Measurements from ENCODE around the gene PCYOX1L.

PCYOX1L gene

GRCh38 chr5:149345147-149345891 is 12.5 kb upstream of the PCYOX1L start, which contains the start of gene GRPEL2:
Gene GRPEL2 (plus strand): TSS chr5:149345499. CDS start chr5:149345540, 41 bp downstream.
- Histone ChIP-seq H2BK12ac (ENCODE audit: low read length) (no peak within 1 kb of the TSS), H3K79me1 (ENCODE audit: low read length) (peaks cover 8% of the 10 kb centered on the region), H3K14ac (ENCODE audit: low read length) (peak within 1 kb of the TSS; percentile 93), H4K12ac (ENCODE audit: low read depth, low read length) (peak within 1 kb of the TSS; percentile 72), H3K18ac (ENCODE audit: low read length) (peak within 1 kb of the TSS; percentile 95), H3K9ac (ENCODE audit: low read length) (peak within 1 kb of the TSS; percentile 53), H3K79me2 (ENCODE audit: control insufficient read depth, insufficient read depth, low read length, poor library complexity) (peaks cover 5% of the 10 kb centered on the region), H3K4me1 (ENCODE audit: control insufficient read depth in 1 of 2, insufficient read depth in 2 of 2, low read length in 2 of 2) (peaks cover 2 to 5% of the 10 kb centered on the region in 2 experiments), H3K23ac (ENCODE audit: low read length) (no peak within 1 kb of the TSS), H2AFZ (ENCODE audit: insufficient read depth, low read length, poor library complexity) (peak within 1 kb of the TSS; percentile 83), H2BK120ac (ENCODE audit: insufficient read depth, low read length, poor library complexity) (peak within 1 kb of the TSS; percentile 24), H2BK5ac (ENCODE audit: low read depth, low read length, poor library complexity) (peak within 1 kb of the TSS; percentile 58), H3K27me3 (ENCODE audit: insufficient read depth, low read length) (no peaks in the 10 kb centered on the region), H4K91ac (ENCODE audit: low read depth, low read length) (peak within 1 kb of the TSS; percentile 93), H4K8ac (ENCODE audit: low read depth, low read length) (peak within 1 kb of the TSS; percentile 99), H3K36me3 (ENCODE audit: control insufficient read depth in 1 of 2, insufficient read depth in 2 of 2, low read length in 2 of 2) (peaks cover 5 to 17% of the 10 kb centered on the region in 2 experiments), H3K4me3 (ENCODE audit: low read depth, low read length) (peak within 1 kb of the TSS; percentile 78), H3K9me3 (ENCODE audit: insufficient read depth, low read depth, low read length) (no peaks in the 10 kb centered on the region), H3K27ac (ENCODE audit: low read depth, low read length) (peak within 1 kb of the TSS; percentile 11), H2AK5ac (ENCODE audit: low read length) (peak within 1 kb of the TSS; percentile 77), H3K4ac (ENCODE audit: low read depth, low read length) (peak within 1 kb of the TSS; percentile 53), H3K4me2 (ENCODE audit: low read length) (peak within 1 kb of the TSS; percentile 69)
- peak; percentile 98 to 99 for DNase-seq
- no CpG with 5 or more reads among the region's 54 CpGs for WGBS (ENCODE audit: extremely low coverage, insufficient coverage, insufficient read length)

DNA sequence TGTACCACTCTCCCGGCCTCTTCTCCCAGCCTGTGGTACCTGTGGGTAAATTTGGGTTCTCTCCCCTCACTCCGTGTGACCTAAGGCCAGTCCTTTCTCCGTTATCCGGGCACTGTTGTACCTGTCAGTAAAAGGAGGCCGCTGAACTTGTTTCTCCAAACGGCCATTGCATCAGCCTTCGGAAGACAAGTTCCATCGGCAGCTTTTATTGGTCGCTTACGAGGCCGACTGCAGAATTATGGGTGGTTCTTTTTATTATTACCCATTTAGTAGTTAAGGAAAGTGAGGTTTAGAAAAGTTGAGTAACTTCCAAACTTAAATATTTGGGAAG is 12.0 kb upstream of the PCYOX1L start:
- Histone ChIP-seq H2AFZ (ENCODE audit: insufficient read depth, low read length, poor library complexity) (peak overlapping the region; percentile 83), H3K18ac (ENCODE audit: low read length) (peak overlapping the region; percentile 95), H3K4me2 (ENCODE audit: low read length) (peak overlapping the region; percentile 69), H2BK5ac (ENCODE audit: low read depth, low read length, poor library complexity) (no peak overlapping the region), H3K14ac (ENCODE audit: low read length) (peak overlapping the region; percentile 93), H4K8ac (ENCODE audit: low read depth, low read length) (peak overlapping the region; percentile 99), H3K36me3 (ENCODE audit: control insufficient read depth in 1 of 2, insufficient read depth in 2 of 2, low read length in 2 of 2) (peaks cover 8 to 21% of the 10 kb centered on the region in 2 experiments), H3K9me3 (ENCODE audit: insufficient read depth, low read depth, low read length) (no peaks in the 10 kb centered on the region), H3K27me3 (ENCODE audit: insufficient read depth, low read length) (no peaks in the 10 kb centered on the region), H2BK120ac (ENCODE audit: insufficient read depth, low read length, poor library complexity) (peak overlapping the region; percentile 24), H3K79me1 (ENCODE audit: low read length) (peaks cover 8% of the 10 kb centered on the region), H3K27ac (ENCODE audit: low read depth, low read length) (no peak overlapping the region), H4K91ac (ENCODE audit: low read depth, low read length) (peak overlapping the region; percentile 93), H2BK12ac (ENCODE audit: low read length) (no peak overlapping the region), H3K4ac (ENCODE audit: low read depth, low read length) (peak overlapping the region; percentile 53), H3K23ac (ENCODE audit: low read length) (no peak overlapping the region), H2AK5ac (ENCODE audit: low read length) (peak overlapping the region; percentile 14), H3K79me2 (ENCODE audit: control insufficient read depth, insufficient read depth, low read length, poor library complexity) (peaks cover 5% of the 10 kb centered on the region), H4K12ac (ENCODE audit: low read depth, low read length) (peak overlapping the region; percentile 72), H3K4me1 (ENCODE audit: control insufficient read depth in 1 of 2, insufficient read depth in 2 of 2, low read length in 2 of 2) (peaks cover 2 to 5% of the 10 kb centered on the region in 2 experiments), H3K9ac (ENCODE audit: low read length) (peak overlapping the region; percentile 53), H3K4me3 (ENCODE audit: low read depth, low read length) (peak overlapping the region; percentile 78)
- DNase-seq = peak; percentile 36 to 51
- no CpG with 5 or more reads among the region's 11 CpGs for WGBS (ENCODE audit: extremely low coverage, insufficient coverage, insufficient read length)

DNA sequence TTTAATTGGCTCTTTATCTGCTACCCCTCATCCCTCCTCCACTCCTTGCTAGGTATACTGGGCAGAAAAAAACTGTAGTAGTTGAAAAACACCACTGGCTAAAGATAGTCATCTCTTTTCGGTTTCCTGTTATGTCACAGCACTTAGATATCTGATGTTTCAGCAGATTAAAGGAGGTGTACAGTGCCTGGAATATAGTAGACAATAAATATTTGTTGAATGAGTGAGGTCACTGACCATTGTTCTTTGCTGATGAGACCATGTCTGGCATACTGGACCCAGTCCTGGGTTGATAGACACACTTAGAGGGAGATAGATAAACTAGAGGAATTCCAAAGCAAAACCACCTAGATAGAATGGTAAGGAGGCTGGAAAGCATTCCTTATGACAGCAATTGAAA is 9.3 kb upstream of the PCYOX1L start:
- Histone ChIP-seq H4K91ac (ENCODE audit: low read depth, low read length) (no peak overlapping the region), H2BK120ac (ENCODE audit: insufficient read depth, low read length, poor library complexity) (no peak overlapping the region), H3K79me2 (ENCODE audit: control insufficient read depth, insufficient read depth, low read length, poor library complexity) (peaks cover 5% of the 10 kb centered on the region), H2BK12ac (ENCODE audit: low read length) (no peak overlapping the region), H3K27me3 (ENCODE audit: insufficient read depth, low read length) (no peaks in the 10 kb centered on the region), H3K4me2 (ENCODE audit: low read length) (no peak overlapping the region), H3K4ac (ENCODE audit: low read depth, low read length) (no peak overlapping the region), H3K9me3 (ENCODE audit: insufficient read depth, low read depth, low read length) (no peaks in the 10 kb centered on the region), H3K4me1 (ENCODE audit: control insufficient read depth in 1 of 2, insufficient read depth in 2 of 2, low read length in 2 of 2) (peaks cover 2 to 5% of the 10 kb centered on the region in 2 experiments), H3K23ac (ENCODE audit: low read length) (no peak overlapping the region), H3K4me3 (ENCODE audit: low read depth, low read length) (no peak overlapping the region), H3K36me3 (ENCODE audit: control insufficient read depth in 1 of 2, insufficient read depth in 2 of 2, low read length in 2 of 2) (peaks cover 12 to 29% of the 10 kb centered on the region in 2 experiments), H4K8ac (ENCODE audit: low read depth, low read length) (no peak overlapping the region), H3K18ac (ENCODE audit: low read length) (no peak overlapping the region), H2BK5ac (ENCODE audit: low read depth, low read length, poor library complexity) (no peak overlapping the region), H3K9ac (ENCODE audit: low read length) (no peak overlapping the region), H3K27ac (ENCODE audit: low read depth, low read length) (no peak overlapping the region), H4K12ac (ENCODE audit: low read depth, low read length) (no peak overlapping the region), H3K14ac (ENCODE audit: low read length) (no peak overlapping the region), H2AK5ac (ENCODE audit: low read length) (no peak overlapping the region), H3K79me1 (ENCODE audit: low read length) (peaks cover 8% of the 10 kb centered on the region), H2AFZ (ENCODE audit: insufficient read depth, low read length, poor library complexity) (no peak overlapping the region)
- DNase-seq = peak in 1 of 2 donors; percentile 5
- no CpG with 5 or more reads among the region's 1 CpG for WGBS (ENCODE audit: extremely low coverage, insufficient coverage, insufficient read length)

- H3K79me1 ChIP-seq (ENCODE audit: low read length) = peaks cover 8% of the 10 kb centered on the region
- no peak overlapping the region for H3K23ac ChIP-seq (ENCODE audit: low read length)
- H2BK120ac ChIP-seq (ENCODE audit: insufficient read depth, low read length, poor library complexity) = no peak overlapping the region
- no peak overlapping the region for H4K91ac ChIP-seq (ENCODE audit: low read depth, low read length)
- H3K4me2 ChIP-seq (ENCODE audit: low read length) = no peak overlapping the region
- no peak for DNase-seq
- H3K27ac ChIP-seq (ENCODE audit: low read depth, low read length) = no peak overlapping the region
- no peak overlapping the region for H3K18ac ChIP-seq (ENCODE audit: low read length)
- no peak overlapping the region for H2AFZ ChIP-seq (ENCODE audit: insufficient read depth, low read length, poor library complexity)
- no peak overlapping the region for H2BK5ac ChIP-seq (ENCODE audit: low read depth, low read length, poor library complexity)
- H3K9me3 ChIP-seq (ENCODE audit: insufficient read depth, low read depth, low read length) = no peaks in the 10 kb centered on the region
- WGBS (ENCODE audit: extremely low coverage, insufficient coverage, insufficient read length) = no CpG with 5 or more reads among the region's 4 CpGs
- peaks cover 12 to 29% of the 10 kb centered on the region in 2 experiments for H3K36me3 ChIP-seq (ENCODE audit: control insufficient read depth in 1 of 2, insufficient read depth in 2 of 2, low read length in 2 of 2)
- H3K79me2 ChIP-seq (ENCODE audit: control insufficient read depth, insufficient read depth, low read length, poor library complexity) = peaks cover 5% of the 10 kb centered on the region
- no peak overlapping the region for H4K12ac ChIP-seq (ENCODE audit: low read depth, low read length)
- H3K4ac ChIP-seq (ENCODE audit: low read depth, low read length) = no peak overlapping the region
- peaks cover 2 to 5% of the 10 kb centered on the region in 2 experiments for H3K4me1 ChIP-seq (ENCODE audit: control insufficient read depth in 1 of 2, insufficient read depth in 2 of 2, low read length in 2 of 2)
- no peaks in the 10 kb centered on the region for H3K27me3 ChIP-seq (ENCODE audit: insufficient read depth, low read length)
- H3K4me3 ChIP-seq (ENCODE audit: low read depth, low read length) = no peak overlapping the region
- H3K9ac ChIP-seq (ENCODE audit: low read length) = no peak overlapping the region
- no peak overlapping the region for H3K14ac ChIP-seq (ENCODE audit: low read length)
- no peak overlapping the region for H2BK12ac ChIP-seq (ENCODE audit: low read length)
- H4K8ac ChIP-seq (ENCODE audit: low read depth, low read length) = no peak overlapping the region
- no peak overlapping the region for H2AK5ac ChIP-seq (ENCODE audit: low read length)
Observed at GRCh38 chr5:149349382-149349781, 8.5 kb upstream of the PCYOX1L start.
